IPS-20b (cell line): ENCODE measurements around the gene PRKG1.

Experiments used
- H3K27ac ChIP-seq: one replicate; pipeline ENCODE4 v1.5.1; 2013; ENCODE audit warnings: low read length
- H3K27me3 ChIP-seq: 2 replicates; pipeline ENCODE4 v1.6.1; 2013; ENCODE audit warnings: mild to moderate bottlenecking, low read length, inconsistent platforms; ENCODE audit not compliant: insufficient read depth
- H3K36me3 ChIP-seq: 2 replicates; pipeline ENCODE4 v1.6.1; 2013; ENCODE audit warnings: low read depth, mild to moderate bottlenecking, inconsistent platforms, low read length, moderate library complexity; ENCODE audit not compliant: insufficient read depth
- H3K4me1 ChIP-seq: 2 replicates; pipeline ENCODE4 v1.6.1; 2013; ENCODE audit warnings: mild to moderate bottlenecking, control low read depth, inconsistent platforms, low read length, moderate library complexity; ENCODE audit not compliant: insufficient read depth
- H3K4me3 ChIP-seq: 2 replicates; pipeline ENCODE4 v1.5.1; 2013; ENCODE audit warnings: mild to moderate bottlenecking, low read length, inconsistent platforms
- H3K9ac ChIP-seq: 2 replicates; pipeline ENCODE4 v1.6.1; 2013; ENCODE audit warnings: low read depth, mild to moderate bottlenecking, inconsistent platforms, low read length, moderate library complexity
- H3K9me3 ChIP-seq: 2 replicates; pipeline ENCODE4 v1.6.1; 2013; ENCODE audit warnings: mild to moderate bottlenecking, low read depth, low read length, inconsistent platforms; ENCODE audit not compliant: insufficient read depth

PRKG1 gene

GRCh38 chr10:52092390-52092789, 1018.1 kb downstream of the PRKG1 start:
- Histone ChIP-seq H3K27me3 (no peaks in the 10 kb centered on the region), H3K27ac (no peak overlapping the region), H3K9ac (no peak overlapping the region), H3K4me1 (peaks cover 14% of the 10 kb centered on the region; the same call in 1 of the 2 replicates), H3K9me3 (no peaks in the 10 kb centered on the region), H3K36me3 (no peaks in the 10 kb centered on the region), H3K4me3 (no peak overlapping the region)

- no peak overlapping the region for H3K4me3 ChIP-seq
- no peak overlapping the region for H3K9ac ChIP-seq
- peaks cover 6% of the 10 kb centered on the region; the same call in 1 of the 2 replicates for H3K4me1 ChIP-seq
- no peak overlapping the region for H3K27ac ChIP-seq
- no peaks in the 10 kb centered on the region for H3K36me3 ChIP-seq
- no peaks in the 10 kb centered on the region for H3K9me3 ChIP-seq
- no peaks in the 10 kb centered on the region for H3K27me3 ChIP-seq
These were observed 1023.8 kb downstream of the PRKG1 start for GRCh38 chr10:52098130-52098529.

- Histone ChIP-seq H3K9ac (no peak overlapping the region), H3K9me3 (no peaks in the 10 kb centered on the region), H3K27ac (no peak overlapping the region), H3K4me3 (no peak overlapping the region), H3K27me3 (no peaks in the 10 kb centered on the region), H3K4me1 (peaks cover 6% of the 10 kb centered on the region; the same call in 1 of the 2 replicates), H3K36me3 (no peaks in the 10 kb centered on the region)
These were observed 1024.8 kb downstream of the PRKG1 start for GRCh38 chr10:52099026-52099600.

- no peaks in the 10 kb centered on the region for H3K9me3 ChIP-seq
- no peaks in the 10 kb centered on the region; the same call in 1 of the 2 replicates for H3K4me1 ChIP-seq
- H3K27me3 ChIP-seq, result no peaks in the 10 kb centered on the region
- no peak overlapping the region for H3K4me3 ChIP-seq
- no peak overlapping the region for H3K27ac ChIP-seq
- H3K9ac ChIP-seq, result no peak overlapping the region
- no peaks in the 10 kb centered on the region for H3K36me3 ChIP-seq
These were observed 1025.8 kb downstream of the PRKG1 start for GRCh38 chr10:52100011-52100547.

GRCh38 chr10:52105301-52105700, 1031.0 kb downstream of the PRKG1 start:
- Histone ChIP-seq H3K9ac (no peak overlapping the region), H3K27me3 (no peaks in the 10 kb centered on the region), H3K4me3 (no peak overlapping the region), H3K36me3 (no peaks in the 10 kb centered on the region), H3K4me1 (no peaks in the 10 kb centered on the region), H3K27ac (no peak overlapping the region), H3K9me3 (no peaks in the 10 kb centered on the region)

- H3K27ac ChIP-seq, result no peak overlapping the region
- H3K36me3 ChIP-seq, result no peaks in the 10 kb centered on the region
- no peaks in the 10 kb centered on the region for H3K4me1 ChIP-seq
- H3K9ac ChIP-seq, result no peak overlapping the region
- H3K27me3 ChIP-seq, result no peaks in the 10 kb centered on the region
- no peak overlapping the region for H3K4me3 ChIP-seq
- H3K9me3 ChIP-seq, result no peaks in the 10 kb centered on the region
These were observed 1031.7 kb downstream of the PRKG1 start for GRCh38 chr10:52106011-52106410.

GRCh38 chr10:52106899-52107298, 1032.6 kb downstream of the PRKG1 start:
- H3K36me3 ChIP-seq, result no peaks in the 10 kb centered on the region
- H3K4me3 ChIP-seq, result no peak overlapping the region
- no peaks in the 10 kb centered on the region for H3K27me3 ChIP-seq
- H3K9ac ChIP-seq, result no peak overlapping the region
- H3K9me3 ChIP-seq, result no peaks in the 10 kb centered on the region
- H3K4me1 ChIP-seq, result no peaks in the 10 kb centered on the region
- H3K27ac ChIP-seq, result no peak overlapping the region

GRCh38 chr10:52108236-52108635, 1033.9 kb downstream of the PRKG1 start:
- Histone ChIP-seq H3K27ac (no peak overlapping the region), H3K9me3 (no peaks in the 10 kb centered on the region), H3K4me1 (no peaks in the 10 kb centered on the region), H3K36me3 (no peaks in the 10 kb centered on the region), H3K9ac (no peak overlapping the region), H3K4me3 (no peak overlapping the region), H3K27me3 (no peaks in the 10 kb centered on the region)

GRCh38 chr10:52110576-52110975, 1036.3 kb downstream of the PRKG1 start:
- Histone ChIP-seq H3K9me3 (no peaks in the 10 kb centered on the region), H3K9ac (no peak overlapping the region), H3K4me3 (no peak overlapping the region), H3K36me3 (no peaks in the 10 kb centered on the region), H3K4me1 (no peaks in the 10 kb centered on the region), H3K27ac (no peak overlapping the region), H3K27me3 (no peaks in the 10 kb centered on the region)

GRCh38 chr10:52111101-52111891, 1037.0 kb downstream of the PRKG1 start:
- Histone ChIP-seq H3K36me3 (no peaks in the 10 kb centered on the region), H3K27me3 (no peaks in the 10 kb centered on the region), H3K9me3 (no peaks in the 10 kb centered on the region), H3K9ac (no peak overlapping the region), H3K27ac (no peak overlapping the region), H3K4me1 (no peaks in the 10 kb centered on the region), H3K4me3 (no peak overlapping the region)

- Histone ChIP-seq H3K27me3 (no peaks in the 10 kb centered on the region), H3K4me3 (no peak overlapping the region), H3K4me1 (no peaks in the 10 kb centered on the region), H3K36me3 (no peaks in the 10 kb centered on the region), H3K27ac (no peak overlapping the region), H3K9me3 (no peaks in the 10 kb centered on the region), H3K9ac (no peak overlapping the region)
These were observed 1041.5 kb downstream of the PRKG1 start for GRCh38 chr10:52115823-52116222.

GRCh38 chr10:52119507-52119906, 1045.2 kb downstream of the PRKG1 start:
- no peak overlapping the region for H3K27ac ChIP-seq
- no peak overlapping the region for H3K4me3 ChIP-seq
- no peak overlapping the region for H3K9ac ChIP-seq
- no peaks in the 10 kb centered on the region for H3K27me3 ChIP-seq
- no peaks in the 10 kb centered on the region for H3K36me3 ChIP-seq
- H3K9me3 ChIP-seq, result no peaks in the 10 kb centered on the region
- H3K4me1 ChIP-seq, result no peaks in the 10 kb centered on the region
